ENCODE results near the gene C4orf50. TPM values are rescaled to one million over a fixed set of nuclear protein-coding genes. Genes with fewer than 3 reads are reported as not detected.
A peak's percentile ranks its signal among the peaks of the same experiment; 100 is the strongest.

C4orf50 gene
- total RNA-seq, 2 donors from 2014 or later = not detected

DNA sequence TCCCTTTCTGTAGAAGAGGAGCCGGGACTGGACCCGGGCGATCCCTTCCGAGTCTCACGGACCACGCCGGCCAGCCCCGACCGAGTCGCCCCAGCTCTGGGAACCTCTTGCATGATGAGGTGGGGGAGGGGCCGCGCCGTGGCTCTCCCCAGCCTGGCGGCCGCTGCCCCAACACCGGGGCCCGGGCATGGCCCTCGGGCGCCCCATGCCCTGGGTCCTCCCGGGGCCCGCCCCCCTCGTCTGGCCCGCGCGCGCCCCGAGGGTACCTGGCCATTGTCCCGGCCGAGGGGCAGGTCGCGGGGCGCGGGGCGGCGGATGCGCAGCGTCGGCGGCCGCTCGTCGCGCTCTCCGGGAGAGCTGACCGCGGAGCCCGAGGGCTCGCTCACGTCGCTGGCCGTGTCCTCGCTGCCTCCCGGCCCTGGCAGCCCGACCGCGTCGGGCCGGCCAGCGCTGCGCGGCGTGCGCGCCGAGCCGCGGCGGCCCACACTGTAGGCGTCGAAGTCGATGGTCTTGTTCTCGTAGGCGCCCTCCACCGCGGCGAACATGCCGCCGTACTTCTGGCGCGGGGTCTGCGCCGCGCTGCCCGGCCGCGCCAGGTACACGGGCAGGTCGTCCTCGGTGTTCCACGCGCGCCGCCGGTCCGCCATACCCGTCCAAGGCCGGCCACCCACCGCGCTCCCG lies 125.8 kb downstream of the C4orf50 start:
- DNase-seq (ENCODE audit: low spot score) = no peak
- H3K4me3 ChIP-seq = peak overlapping the region in 1 of 2 donors; percentile 19
- no peaks in the 10 kb centered on the region for H3K36me3 ChIP-seq
- no peak overlapping the region for H3K27ac ChIP-seq
- TF ChIP-seq, protein P1, sequence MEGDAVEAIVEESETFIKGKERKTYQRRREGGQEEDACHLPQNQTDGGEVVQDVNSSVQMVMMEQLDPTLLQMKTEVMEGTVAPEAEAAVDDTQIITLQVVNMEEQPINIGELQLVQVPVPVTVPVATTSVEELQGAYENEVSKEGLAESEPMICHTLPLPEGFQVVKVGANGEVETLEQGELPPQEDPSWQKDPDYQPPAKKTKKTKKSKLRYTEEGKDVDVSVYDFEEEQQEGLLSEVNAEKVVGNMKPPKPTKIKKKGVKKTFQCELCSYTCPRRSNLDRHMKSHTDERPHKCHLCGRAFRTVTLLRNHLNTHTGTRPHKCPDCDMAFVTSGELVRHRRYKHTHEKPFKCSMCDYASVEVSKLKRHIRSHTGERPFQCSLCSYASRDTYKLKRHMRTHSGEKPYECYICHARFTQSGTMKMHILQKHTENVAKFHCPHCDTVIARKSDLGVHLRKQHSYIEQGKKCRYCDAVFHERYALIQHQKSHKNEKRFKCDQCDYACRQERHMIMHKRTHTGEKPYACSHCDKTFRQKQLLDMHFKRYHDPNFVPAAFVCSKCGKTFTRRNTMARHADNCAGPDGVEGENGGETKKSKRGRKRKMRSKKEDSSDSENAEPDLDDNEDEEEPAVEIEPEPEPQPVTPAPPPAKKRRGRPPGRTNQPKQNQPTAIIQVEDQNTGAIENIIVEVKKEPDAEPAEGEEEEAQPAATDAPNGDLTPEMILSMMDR (IDR thresholded peaks at IDR 0.05) = no peak
- peaks cover 0 to 9% of the 10 kb centered on the region in 2 donors for H3K9me3 ChIP-seq
- H3K27me3 ChIP-seq = peaks cover 23 to 36% of the 10 kb centered on the region in 2 donors
- H3K4me1 ChIP-seq = peaks cover 0 to 24% of the 10 kb centered on the region in 2 donors

DNA sequence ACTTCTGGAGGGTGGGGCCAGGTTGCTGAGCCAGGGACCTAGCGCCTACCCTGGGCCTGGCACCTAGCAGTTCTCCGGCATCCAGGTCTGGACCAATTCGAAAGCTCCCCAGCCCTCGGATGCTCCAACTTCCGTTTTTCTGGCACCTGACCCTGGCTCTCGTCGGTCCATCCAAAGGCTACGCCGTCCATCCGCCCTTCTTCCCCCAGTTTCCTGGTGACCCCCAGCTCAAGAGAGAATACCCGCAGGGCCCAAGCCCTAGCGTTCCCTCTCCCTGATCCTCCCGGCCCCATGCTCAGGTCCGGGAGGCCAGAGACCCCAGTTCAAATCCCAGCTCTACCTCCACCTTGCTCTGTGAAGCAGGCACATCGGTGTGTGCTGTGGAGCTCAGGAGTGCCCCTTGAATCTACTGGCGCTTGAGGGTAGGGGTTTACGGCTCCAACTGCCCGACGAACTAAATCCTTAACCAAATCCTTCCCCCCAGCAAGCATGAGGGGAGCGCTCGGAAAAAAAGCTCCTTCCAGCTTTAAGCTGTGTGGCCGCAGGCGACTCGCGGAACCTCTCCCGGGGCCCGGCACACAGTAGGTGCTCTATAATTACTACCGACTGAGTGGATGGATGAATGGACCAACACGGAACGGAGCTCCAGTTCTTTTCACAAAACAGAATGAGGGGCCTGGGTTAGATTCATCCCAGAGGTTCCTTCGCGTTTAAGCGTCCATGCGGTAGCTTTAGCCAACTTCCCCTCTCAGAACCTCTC lies 126.5 kb downstream of the C4orf50 start:
- no peak for DNase-seq (ENCODE audit: low spot score)

DNA sequence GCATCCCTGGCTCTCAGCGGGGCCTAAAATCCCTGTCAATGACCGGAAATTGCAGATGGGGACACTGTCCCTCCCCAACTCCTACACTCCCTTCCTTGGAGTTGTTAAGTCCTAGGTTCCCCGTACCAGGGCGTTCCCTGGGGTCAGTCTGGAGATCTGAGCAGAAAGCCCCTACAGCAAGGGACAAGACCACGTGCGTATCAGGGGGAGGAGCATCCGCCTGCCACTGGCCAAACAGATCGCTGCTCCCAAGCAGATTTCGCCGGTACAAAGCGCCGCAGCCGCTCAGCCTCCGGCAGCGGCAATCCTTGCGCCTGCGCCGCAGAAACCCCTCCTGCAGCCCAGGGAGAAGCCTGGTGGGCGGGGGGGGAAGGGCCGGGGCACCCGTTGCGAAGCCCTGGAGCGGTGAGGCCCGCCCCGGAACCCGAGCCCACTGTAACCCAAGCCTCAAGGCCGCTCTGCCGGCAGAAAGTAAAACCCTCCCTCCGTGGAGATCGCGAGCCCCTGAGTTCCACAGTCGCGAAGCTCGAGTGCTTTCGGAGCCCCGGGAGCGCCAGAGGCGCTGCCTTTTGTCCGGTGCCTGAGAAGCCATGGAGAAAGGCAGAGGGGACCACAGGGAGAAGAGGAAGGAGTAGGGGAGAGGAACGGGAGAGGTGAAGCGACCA lies 128.0 kb downstream of the C4orf50 start:
- H3K4me1 ChIP-seq = peaks cover 0 to 28% of the 10 kb centered on the region in 2 donors
- H3K4me3 ChIP-seq = peak overlapping the region in 1 of 2 donors; percentile 32
- H3K36me3 ChIP-seq = no peaks in the 10 kb centered on the region
- H3K27ac ChIP-seq = no peak overlapping the region
- peaks cover 26 to 38% of the 10 kb centered on the region in 2 donors for H3K27me3 ChIP-seq
- TF ChIP-seq, protein P1 (IDR thresholded peaks at IDR 0.05) = no peak
- DNase-seq (ENCODE audit: low spot score) = no peak
- no peaks in the 10 kb centered on the region for H3K9me3 ChIP-seq

More for the DNA sequence above, 126.5 kb downstream of the C4orf50 start:
- H3K4me1 ChIP-seq = peaks cover 0 to 28% of the 10 kb centered on the region in 2 donors
- no peaks in the 10 kb centered on the region for H3K36me3 ChIP-seq
- peaks cover 0 to 2% of the 10 kb centered on the region in 2 donors for H3K9me3 ChIP-seq
- H3K4me3 ChIP-seq = no peak overlapping the region
- H3K27ac ChIP-seq = no peak overlapping the region
- H3K27me3 ChIP-seq = peaks cover 26 to 38% of the 10 kb centered on the region in 2 donors
- TF ChIP-seq, protein P1 (IDR thresholded peaks at IDR 0.05) = no peak

DNA sequence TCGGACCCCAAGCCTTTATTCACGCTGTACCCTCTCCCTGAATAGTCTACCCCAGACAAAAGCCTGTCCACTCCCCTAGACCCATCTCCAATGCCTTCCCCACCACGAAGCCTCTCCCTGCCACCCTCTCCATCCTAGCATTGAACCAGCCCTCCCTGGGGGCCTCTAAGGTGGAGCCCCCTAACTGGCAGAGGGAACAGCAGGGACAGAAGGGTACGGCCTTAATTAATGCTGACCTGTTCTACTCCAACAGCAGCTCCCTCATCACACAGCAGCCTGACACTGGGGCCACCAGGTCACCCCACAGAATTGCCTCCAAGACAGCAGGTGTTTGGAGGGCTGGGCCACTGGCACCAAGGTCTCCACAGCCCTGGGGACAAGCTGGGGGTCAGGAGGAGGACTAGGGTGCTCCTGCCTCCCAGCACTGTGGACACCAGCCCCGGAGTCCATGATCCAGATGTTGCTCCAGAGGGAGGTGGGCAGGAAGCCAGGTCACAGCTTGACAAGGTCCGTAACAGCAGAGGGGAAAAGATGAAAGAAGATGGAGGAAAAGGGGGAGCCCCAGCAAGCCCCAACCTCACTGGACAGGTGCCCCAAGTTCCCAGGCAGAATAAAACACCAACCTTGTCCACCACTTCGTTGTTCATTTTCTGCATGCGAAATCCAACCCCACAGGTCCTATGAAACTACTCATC lies 129.1 kb downstream of the C4orf50 start:
- Histone ChIP-seq H3K27ac (no peak overlapping the region), H3K4me1 (peaks cover 0 to 28% of the 10 kb centered on the region in 2 donors), H3K9me3 (no peaks in the 10 kb centered on the region), H3K4me3 (peak overlapping the region in 1 of 2 donors; percentile 51), H3K27me3 (peaks cover 26 to 38% of the 10 kb centered on the region in 2 donors), H3K36me3 (no peaks in the 10 kb centered on the region)
- no peak for DNase-seq (ENCODE audit: low spot score)
- TF ChIP-seq, protein P1 (IDR thresholded peaks at IDR 0.05) = no peak

DNA sequence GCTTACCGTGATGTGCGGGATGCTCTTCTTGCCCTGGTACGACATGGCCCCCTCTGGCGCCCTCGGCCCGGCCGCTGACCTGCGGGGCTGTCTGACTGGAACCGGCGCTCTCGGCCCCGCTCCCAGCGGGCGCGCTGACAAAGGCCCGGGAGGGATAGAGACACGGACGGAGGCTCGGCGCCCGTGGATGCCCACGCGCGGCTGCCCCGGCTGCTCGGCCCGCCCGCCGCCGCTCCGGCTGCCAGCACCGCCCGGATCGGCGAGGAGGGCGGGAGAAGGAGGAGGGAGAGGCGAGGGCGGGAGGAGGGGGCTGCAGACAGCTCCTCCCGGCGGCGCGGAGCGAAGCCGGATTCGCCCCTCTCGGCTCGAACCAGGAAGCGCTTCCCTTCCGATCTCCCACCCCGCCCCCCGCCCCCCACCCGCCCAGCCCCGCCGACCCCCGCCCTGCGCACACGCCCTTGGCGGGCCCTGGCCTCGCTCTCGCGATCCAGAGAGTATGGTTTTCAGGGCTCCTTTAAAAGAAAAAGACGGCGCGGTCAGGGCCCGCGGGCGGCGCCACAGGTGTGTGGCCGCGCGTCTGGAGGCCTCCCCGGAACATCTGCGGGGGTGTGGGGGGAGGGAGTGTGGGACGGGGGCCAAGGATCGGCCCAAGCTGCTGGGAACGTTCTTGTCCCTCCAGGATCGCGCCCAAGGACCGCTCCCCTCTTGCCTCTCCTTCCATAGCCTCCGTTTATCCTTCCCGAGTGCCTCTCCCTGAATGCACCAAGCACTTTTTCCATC lies 129.8 kb downstream of the C4orf50 start:
- Histone ChIP-seq H3K36me3 (no peaks in the 10 kb centered on the region), H3K27me3 (peaks cover 20 to 38% of the 10 kb centered on the region in 2 donors), H3K27ac (no peak overlapping the region), H3K4me1 (peaks cover 0 to 28% of the 10 kb centered on the region in 2 donors), H3K4me3 (peak overlapping the region; percentile 32 to 51), H3K9me3 (no peaks in the 10 kb centered on the region)
- DNase-seq (ENCODE audit: low spot score) = no peak
- TF ChIP-seq, protein P1 (IDR thresholded peaks at IDR 0.05) = no peak
